HepG2 (cell line): Measurements from ENCODE around the gene OR51E1.

Experiments
- SETDB1 ChIP-seq: sonication (generic); formaldehyde crosslinking; IDR thresholded peaks from 2 replicates; pipeline ENCODE4 v1.5.1; 2020; ENCODE audit warnings: missing genetic modification reagents, mild to moderate bottlenecking, borderline replicate concordance
- YY1 ChIP-seq: IDR thresholded peaks from 2 replicates; pipeline ENCODE4 v1.6.1; 2011; ENCODE audit warnings: low read length, low read depth, moderate library complexity, mild to moderate bottlenecking; ENCODE audit not compliant: insufficient read depth, insufficient replicate concordance

GRCh38 chr11:4619514-4619913 is 24.3 kb upstream of the OR51E1 start:
- no peak for TF ChIP-seq YY1
- no peak for TF ChIP-seq SETDB1
